NT2/D1 (cell line): ENCODE results near the gene ANKS6.

Experiments used
- SUZ12 ChIP-seq: IDR thresholded peaks from 2 replicates; pipeline ENCODE4 v1.6.1; 2011; ENCODE audit not compliant: insufficient read length, insufficient read depth; ENCODE audit errors: extremely low read depth
- ZNF274 ChIP-seq: IDR thresholded peaks from 2 replicates; pipeline ENCODE4 v1.6.1; 2011; ENCODE audit warnings: mild to moderate bottlenecking, low read depth, low read length

- TF ChIP-seq ZNF274 (no peak), SUZ12 (no peak)
These were observed 28.0 kb downstream of the ANKS6 start for GRCh38 chr9:98768344-98768743.
